DOHH2 (cell line): ENCODE results near the gene FLT3LG.

Experiments
- EZH2phosphoT487 ChIP-seq: fragments of 200-600 bp; sonication (generic); IDR thresholded peaks from 2 replicates; pipeline ENCODE4 v1.6.1; 2017; ENCODE audit warnings: borderline replicate concordance, mild to moderate bottlenecking, antibody characterized with exemption, low read length, moderate library complexity, mixed read lengths
- TF ChIP-seq, protein P1 (sequence below): fragments of 200-600 bp; sonication (generic); IDR thresholded peaks from one replicate; pipeline ENCODE4 v1.5.1; 2014; ENCODE audit warnings: antibody characterized with exemption, mild to moderate bottlenecking, low read depth, low read length; ENCODE audit not compliant: poor library complexity, severe bottlenecking

DNA sequence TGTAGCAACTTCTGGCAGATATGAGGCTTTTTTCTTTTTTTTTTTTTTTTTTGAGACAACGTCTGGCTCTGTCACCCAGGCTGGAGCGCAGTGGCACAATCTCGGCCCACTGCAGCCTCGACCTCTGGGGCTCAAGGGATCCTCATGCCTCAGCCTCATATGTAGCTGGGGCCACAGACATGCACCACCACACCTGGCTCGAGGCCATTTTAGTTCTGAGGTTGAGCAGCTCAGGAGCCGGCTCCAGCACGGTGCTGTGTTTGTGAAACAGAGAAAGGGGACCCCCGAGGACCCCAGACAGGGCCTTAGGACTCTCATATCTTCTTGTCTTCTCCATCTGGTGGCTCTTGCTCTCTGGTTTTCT lies 3.4 kb upstream of the FLT3LG start:
- TF ChIP-seq, protein P1, sequence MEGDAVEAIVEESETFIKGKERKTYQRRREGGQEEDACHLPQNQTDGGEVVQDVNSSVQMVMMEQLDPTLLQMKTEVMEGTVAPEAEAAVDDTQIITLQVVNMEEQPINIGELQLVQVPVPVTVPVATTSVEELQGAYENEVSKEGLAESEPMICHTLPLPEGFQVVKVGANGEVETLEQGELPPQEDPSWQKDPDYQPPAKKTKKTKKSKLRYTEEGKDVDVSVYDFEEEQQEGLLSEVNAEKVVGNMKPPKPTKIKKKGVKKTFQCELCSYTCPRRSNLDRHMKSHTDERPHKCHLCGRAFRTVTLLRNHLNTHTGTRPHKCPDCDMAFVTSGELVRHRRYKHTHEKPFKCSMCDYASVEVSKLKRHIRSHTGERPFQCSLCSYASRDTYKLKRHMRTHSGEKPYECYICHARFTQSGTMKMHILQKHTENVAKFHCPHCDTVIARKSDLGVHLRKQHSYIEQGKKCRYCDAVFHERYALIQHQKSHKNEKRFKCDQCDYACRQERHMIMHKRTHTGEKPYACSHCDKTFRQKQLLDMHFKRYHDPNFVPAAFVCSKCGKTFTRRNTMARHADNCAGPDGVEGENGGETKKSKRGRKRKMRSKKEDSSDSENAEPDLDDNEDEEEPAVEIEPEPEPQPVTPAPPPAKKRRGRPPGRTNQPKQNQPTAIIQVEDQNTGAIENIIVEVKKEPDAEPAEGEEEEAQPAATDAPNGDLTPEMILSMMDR, result no peak
- no peak for TF ChIP-seq EZH2phosphoT487
